Activated CD4-positive, alpha-beta T cell treated with anti-CD3 and anti-CD28 coated beads, Interleukin-2, amount 50 U/mL, for 16 hours (primary cell): ENCODE measurements around the gene SNURF.
"Not testable (repeated sequence)": the region's sequence is repeated elsewhere in the genome, so short reads cannot be mapped to it uniquely, and the experiment has no call there.

Source experiments
- DNase-seq: peaks from one replicate; pipeline ENCODE4 v3.0.0-alpha.2; 2020

Gene SNURF

DNA sequence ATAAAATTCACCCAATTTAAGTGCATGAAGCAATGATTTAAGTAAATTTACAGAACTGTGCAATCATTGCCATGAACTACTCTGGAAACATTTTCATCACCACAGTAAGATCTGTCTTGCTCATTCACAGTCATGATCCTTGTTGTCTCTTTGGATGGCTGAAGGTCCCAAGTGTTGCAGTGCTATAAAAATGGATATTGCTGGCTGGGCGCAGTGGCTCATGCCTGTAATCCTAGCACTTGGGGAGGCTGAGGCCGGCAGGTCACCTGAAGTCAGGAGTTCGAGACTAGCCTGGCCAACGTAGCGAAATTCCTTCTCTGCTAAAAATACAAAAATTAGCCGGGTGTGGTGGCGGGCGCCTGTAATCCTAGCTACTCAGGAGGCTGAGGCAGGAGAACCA lies 17.0 kb downstream of the SNURF start:
- no peak for DNase-seq

DNA sequence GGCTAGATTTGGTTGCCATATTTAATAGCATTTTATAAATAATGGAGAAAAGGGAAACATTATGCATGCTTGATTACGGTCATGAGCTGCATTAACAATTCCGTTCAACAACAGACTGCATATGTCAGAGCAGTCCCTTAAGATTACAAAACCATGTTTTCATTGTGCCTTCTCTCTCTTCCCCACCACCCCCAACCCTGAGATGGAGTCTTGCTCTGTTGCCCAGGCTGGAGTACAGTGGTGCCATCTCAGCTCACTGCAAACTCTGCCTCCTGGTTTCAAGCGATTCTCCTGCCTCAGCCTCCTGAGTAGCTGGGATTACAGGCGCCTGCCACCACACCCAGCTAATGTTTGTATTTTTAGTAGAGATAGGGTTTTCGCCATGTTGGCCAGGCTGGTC lies 17.9 kb downstream of the SNURF start:
- DNase-seq, result not testable (repeated sequence)

DNA sequence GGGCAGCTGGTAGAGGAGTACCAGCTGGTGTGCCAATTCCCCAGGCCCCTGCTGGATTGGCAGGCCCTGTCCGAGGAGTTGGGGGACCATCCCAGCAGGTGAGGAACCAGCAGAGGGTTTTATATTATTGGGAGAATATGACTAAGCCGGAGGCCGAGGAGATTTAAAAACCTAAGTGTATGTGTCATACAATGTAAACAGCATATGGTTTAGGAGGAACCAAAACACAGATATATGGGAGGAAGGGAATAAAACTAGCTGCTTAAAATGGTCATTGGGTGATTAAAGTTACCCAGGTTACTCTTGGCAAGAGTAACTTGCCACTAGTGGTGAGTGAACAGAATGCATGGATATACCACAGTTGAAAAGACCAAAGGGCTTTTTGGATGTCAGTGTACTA lies 22.1 kb downstream of the SNURF start:
- no peak for DNase-seq

DNA sequence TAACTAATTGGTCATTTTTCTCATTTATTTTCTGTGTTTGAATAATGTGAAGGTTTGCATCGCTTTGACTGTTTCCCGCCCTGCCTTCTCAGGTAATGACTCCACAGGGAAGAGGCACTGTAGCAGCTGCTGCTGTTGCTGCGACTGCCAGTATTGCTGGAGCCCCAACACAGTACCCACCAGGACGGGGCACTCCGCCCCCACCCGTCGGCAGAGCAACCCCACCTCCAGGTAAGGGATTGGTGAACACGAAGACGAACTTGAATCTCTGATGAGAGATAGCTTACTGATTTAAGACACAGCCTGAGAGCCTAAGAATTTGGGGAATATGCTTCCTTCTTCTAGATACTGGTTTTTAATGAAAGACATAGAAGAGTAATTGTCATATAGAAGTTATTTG lies 22.9 kb downstream of the SNURF start:
- no peak for DNase-seq

DNA sequence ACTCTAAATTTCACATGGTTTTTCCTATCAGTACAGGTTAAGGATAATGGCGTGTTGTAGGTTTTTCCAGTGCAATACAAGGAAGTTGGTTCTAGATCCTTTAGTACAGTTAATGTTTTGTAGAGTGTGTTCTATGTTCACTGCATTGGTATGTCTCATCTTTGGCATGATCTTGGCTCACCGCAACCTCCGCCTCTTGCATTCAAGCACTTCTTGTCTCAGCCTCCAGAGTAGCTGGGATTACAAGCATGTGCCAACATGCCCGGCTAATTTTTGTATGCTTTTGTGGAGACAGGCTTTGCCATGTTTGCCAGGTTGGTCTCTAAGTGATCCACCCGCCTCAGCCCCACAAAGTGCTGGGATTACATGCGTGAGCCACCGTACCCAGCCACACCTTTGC lies 30.4 kb downstream of the SNURF start:
- DNase-seq, result no peak

DNA sequence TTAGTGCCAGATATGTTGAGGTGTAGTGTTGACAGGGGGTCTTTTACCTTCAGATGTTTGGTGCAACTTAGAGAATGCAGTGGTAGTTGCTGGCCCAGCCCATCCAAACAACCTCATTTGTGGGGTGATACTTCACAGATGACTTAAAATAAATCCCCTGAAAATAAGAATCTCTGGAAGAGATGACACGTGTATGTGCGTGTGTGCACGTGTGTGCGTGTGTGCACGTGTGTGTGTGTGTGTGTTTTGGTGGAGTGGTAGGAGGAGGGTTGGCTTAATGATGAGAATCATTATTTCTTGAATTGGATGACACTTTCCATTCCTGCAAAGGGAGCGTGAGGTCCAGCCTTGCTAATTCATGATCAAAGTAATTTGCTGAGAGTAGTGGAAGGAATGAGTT lies 31.9 kb downstream of the SNURF start:
- no peak for DNase-seq
